Lower leg skin (tissue), 4 donors: Measurements from ENCODE around the gene TMEM161A. TPM values are rescaled to one million over a fixed set of nuclear protein-coding genes. Genes with fewer than 3 reads are reported as not detected.

Experiments used
- DNase-seq, 2 donors: peaks; one replicate each; pipeline ENCODE4 v3.0.0-alpha.2; 2019; ENCODE audit warnings: low spot score in 2 of 2
- H3K4me3 ChIP-seq: fragments of 200-600 bp; sonication (generic); 2 replicates; pipeline ENCODE4 v1.5.1; 2017; ENCODE audit warnings: mild to moderate bottlenecking, low read depth; ENCODE audit not compliant: poor library complexity, severe bottlenecking
- CTCF ChIP-seq, 3 donors: fragments of 450-650 bp; IDR thresholded peaks; one replicate each; pipeline ENCODE4 v1.5.1; 2016; ENCODE audit warnings: antibody characterized with exemption in 3 of 3, mild to moderate bottlenecking in 3 of 3, moderate library complexity in 2 of 3
- POLR2A ChIP-seq, 2 donors: fragments of 450-650 bp; IDR thresholded peaks; one replicate each; pipeline ENCODE4 v1.6.1; 2016 to 2017; ENCODE audit warnings: antibody characterized with exemption in 2 of 2, mild to moderate bottlenecking in 1 of 2, moderate library complexity in 1 of 2
- WGBS, 2 donors: methylation state at CpG; one replicate each; pipeline ENCODE4 v1.1.5; 2018; 5-methylcytosine and 5-hydroxymethylcytosine counted together
- intact Hi-C: fragments of 100-400 bp; cut with DNase I; formaldehyde crosslinking; loops from one replicate; pipeline ENCODE4 v1.15.0; 2023; ENCODE audit warnings: low total_unique reads
- total RNA-seq, 4 donors: library from RNA; depleted of rRNA; stranded (reverse); fragments of >200 nt; gene quantifications; one replicate each; pipeline ENCODE4 v1.1.0, GENCODE V29; 2016

Gene TMEM161A
- total RNA-seq, 4 donors from 2014 or later = 25.7 to 30.1 (median 27.9) TPM

DNA sequence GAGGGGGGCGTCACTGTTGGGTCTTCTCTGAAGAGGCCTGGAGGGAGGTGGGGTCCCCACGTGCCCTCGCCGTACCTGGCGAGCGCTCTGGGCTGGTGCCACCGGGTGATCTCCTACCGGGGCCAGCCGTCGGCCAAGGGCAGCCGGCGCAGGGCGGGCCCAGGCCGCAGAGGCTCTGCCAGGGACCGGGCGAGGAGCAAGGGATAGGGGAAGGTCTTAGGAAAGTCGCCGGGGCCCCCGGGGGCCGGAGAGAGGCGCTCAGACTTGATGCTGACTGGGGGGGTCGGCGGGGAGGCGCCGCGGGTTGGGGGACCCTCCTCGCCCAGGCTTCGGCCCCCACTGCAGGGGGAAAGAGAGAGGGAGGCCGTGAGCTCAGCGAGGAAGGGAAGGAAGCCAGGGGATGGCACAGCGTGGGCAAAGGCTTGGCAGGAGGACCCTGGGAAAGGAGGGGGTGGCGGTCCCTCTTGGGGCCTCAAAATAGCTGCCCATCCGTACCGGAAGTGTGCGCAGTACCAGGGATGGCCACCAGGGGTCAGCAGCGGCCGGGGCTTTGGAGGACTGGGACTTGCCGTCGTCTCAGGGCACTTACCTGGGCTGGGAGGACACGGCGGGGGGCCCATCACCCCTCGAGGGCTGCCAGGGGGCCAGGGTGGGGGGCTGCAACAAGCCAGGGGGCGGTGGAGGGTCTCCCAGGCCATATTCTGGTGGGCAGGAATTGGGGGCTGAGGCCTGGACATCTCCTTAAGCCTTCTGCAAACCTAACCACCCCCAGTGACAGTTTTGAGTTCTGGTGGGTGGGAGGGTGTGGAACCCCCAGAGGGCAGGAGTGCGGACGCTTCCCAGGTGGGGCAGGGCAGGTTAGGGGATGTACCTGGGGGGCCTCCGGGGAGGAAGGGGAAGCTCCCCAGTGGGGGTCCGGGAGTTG lies 7.7 kb upstream of the TMEM161A start:
- H3K4me3 ChIP-seq = no peak overlapping the region
- peak in 1 of 3 donors; percentile 85 for TF ChIP-seq CTCF (IDR thresholded peaks at IDR 0.05)
- no peak for TF ChIP-seq POLR2A (IDR thresholded peaks at IDR 0.05)
- 31 to 34% methylated on average over 38 to 45 of the region's 47 CpGs for WGBS, 2 donors
- peak; percentile 66 to 97 for DNase-seq
- intact Hi-C loops = loop anchor here (5.0 kb wide), 1 partner anchor 196 kb away; no protein-coding TSS in a partner anchor

DNA sequence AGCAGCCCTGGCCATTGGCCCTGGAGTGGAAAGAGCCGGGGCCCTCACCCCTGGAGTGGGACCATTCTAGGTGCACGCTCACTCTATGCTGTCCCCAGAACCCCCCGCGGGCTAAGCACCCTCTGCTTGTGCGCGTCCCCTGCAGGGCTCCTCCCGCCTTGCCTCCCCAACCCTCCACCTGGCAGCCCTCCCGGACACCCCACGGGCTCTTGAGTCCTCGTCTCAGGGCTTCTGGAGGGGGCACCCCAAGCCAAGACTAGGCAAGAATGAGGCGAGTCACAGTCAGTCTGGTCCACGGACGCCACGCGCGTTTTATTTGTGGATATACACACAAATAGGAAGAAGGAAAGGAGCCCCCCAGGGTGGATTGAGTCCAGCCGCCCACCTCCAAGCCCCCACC lies 7.0 kb upstream of the TMEM161A start:
- TF ChIP-seq CTCF (IDR thresholded peaks at IDR 0.05) (no peak), POLR2A (IDR thresholded peaks at IDR 0.05) (no peak)
- no peak for DNase-seq
- WGBS, 2 donors = 79 to 85% methylated on average over 15 to 16 of the region's 17 CpGs
- H3K4me3 ChIP-seq = no peak overlapping the region
- intact Hi-C loops = loop anchor here (5.0 kb wide), 1 partner anchor 197 kb away; no protein-coding TSS in a partner anchor

GRCh38 chr19:19142347-19142746 lies 4.1 kb upstream of the TMEM161A start:
- TF ChIP-seq POLR2A (IDR thresholded peaks at IDR 0.05) = no peak
- no peak for TF ChIP-seq CTCF (IDR thresholded peaks at IDR 0.05)
- WGBS, 2 donors = 73 to 75% methylated on average over 12 of the region's 12 CpGs
- H3K4me3 ChIP-seq = no peak overlapping the region
- intact Hi-C loops = no loop called here
- DNase-seq = no peak

- no peak for DNase-seq
- 58 to 63% methylated on average over 5 of the region's 5 CpGs for WGBS, 2 donors
- H3K4me3 ChIP-seq = no peak overlapping the region
- intact Hi-C loops = no loop called here
- TF ChIP-seq POLR2A (IDR thresholded peaks at IDR 0.05) (no peak), CTCF (IDR thresholded peaks at IDR 0.05) (no peak)
Observed at GRCh38 chr19:19140476-19140875, 2.2 kb upstream of the TMEM161A start.

DNA sequence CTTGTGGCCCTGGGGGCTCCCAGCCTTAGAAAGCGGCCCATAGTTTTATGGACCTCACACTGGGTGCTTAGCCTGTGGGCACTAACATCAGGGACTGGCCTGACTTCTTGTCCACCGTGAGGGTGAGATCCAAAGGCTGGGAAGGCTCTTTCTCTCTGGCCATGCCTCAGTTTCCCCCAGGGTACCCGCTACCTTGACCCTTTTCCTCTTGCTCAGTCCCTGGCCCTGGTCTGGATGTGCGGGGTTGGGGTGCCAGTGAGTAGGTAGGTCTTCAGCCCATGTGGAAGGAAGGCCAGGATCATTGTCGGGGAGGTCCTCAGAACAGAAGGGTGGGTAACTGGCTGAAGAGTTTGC lies 1.6 kb upstream of the TMEM161A start:
- H3K4me3 ChIP-seq = no peak overlapping the region
- WGBS, 2 donors = 49 to 52% methylated on average over 5 of the region's 5 CpGs
- DNase-seq = no peak
- TF ChIP-seq CTCF (IDR thresholded peaks at IDR 0.05) (no peak), POLR2A (IDR thresholded peaks at IDR 0.05) (no peak)
- intact Hi-C loops = no loop called here
